Keratinocyte (primary cell): ENCODE measurements around the gene RHOB. TPM values are rescaled to one million over a fixed set of nuclear protein-coding genes. Genes with fewer than 3 reads are reported as not detected.

Source experiments
- DNase-seq: peaks from one replicate; pipeline ENCODE4 v3.0.0-alpha.2; 2011; ENCODE audit warnings: low read depth, missing footprints, low spot score
- FAIRE-seq: peaks from 2 replicates; lab custom pipeline; 2011; peaks lifted over from hg19 to GRCh38; lab: Jason Lieb, UNC
- H2AFZ ChIP-seq: 2 replicates; pipeline ENCODE4 v1.6.0; 2012; ENCODE audit warnings: low read length, control low read depth, inconsistent platforms; ENCODE audit not compliant: control insufficient read depth
- H3K27ac ChIP-seq: 2 replicates; pipeline ENCODE4 v1.5.1; 2011; ENCODE audit warnings: low read length; ENCODE audit not compliant: control insufficient read depth, insufficient read depth
- H3K27me3 ChIP-seq: 3 replicates; pipeline ENCODE4 v1.6.0; 2011; ENCODE audit warnings: low read length; ENCODE audit not compliant: control insufficient read depth, insufficient read depth; ENCODE audit errors: extremely low read depth
- H3K36me3 ChIP-seq, 2 experiments: 2 replicates in 1 of 2; 3 replicates in 1 of 2; pipeline ENCODE4 v1.5.1; 2011; ENCODE audit warnings: low read length in 2 of 2, mild to moderate bottlenecking in 1 of 2; ENCODE audit not compliant: control insufficient read depth in 2 of 2, insufficient read depth in 2 of 2; ENCODE audit errors: extremely low read depth in 1 of 2
- H3K4me1 ChIP-seq: 3 replicates; pipeline ENCODE4 v1.5.1; 2011; ENCODE audit warnings: low read length; ENCODE audit not compliant: control insufficient read depth, insufficient read depth; ENCODE audit errors: extremely low read depth
- H3K4me2 ChIP-seq: 3 replicates; pipeline ENCODE4 v1.6.0; 2011; ENCODE audit warnings: low read depth, low read length; ENCODE audit not compliant: control insufficient read depth, insufficient read depth; ENCODE audit errors: extremely low read depth
- H3K4me3 ChIP-seq, 3 experiments: fragments of 200-600 bp in 1 of 3; sonication (generic) in 1 of 3; 2 replicates in 2 of 3; 3 replicates in 1 of 3; pipeline ENCODE4 v1.5.1; 2011 to 2016; ENCODE audit warnings: low read length in 3 of 3, mild to moderate bottlenecking in 3 of 3, control low read depth in 2 of 3, inconsistent platforms in 1 of 3, low read depth in 1 of 3, mixed read lengths in 1 of 3, mixed run types in 1 of 3, moderate library complexity in 1 of 3; ENCODE audit not compliant: control insufficient read depth in 2 of 3, insufficient read depth in 2 of 3; ENCODE audit errors: extremely low read depth in 1 of 3
- H3K79me2 ChIP-seq: 2 replicates; pipeline ENCODE4 v1.6.0; 2012; ENCODE audit warnings: low read length; ENCODE audit not compliant: control insufficient read depth, insufficient read depth
- H3K9ac ChIP-seq: 3 replicates; pipeline ENCODE4 v1.6.0; 2011; ENCODE audit warnings: low read length; ENCODE audit not compliant: control insufficient read depth, insufficient read depth; ENCODE audit errors: extremely low read depth
- H3K9me1 ChIP-seq: 3 replicates; pipeline ENCODE4 v1.6.0; 2011; ENCODE audit warnings: low read length; ENCODE audit not compliant: control insufficient read depth, insufficient read depth; ENCODE audit errors: extremely low read depth
- H3K9me3 ChIP-seq: 2 replicates; pipeline ENCODE4 v1.5.1; 2012; ENCODE audit warnings: low read depth, low read length; ENCODE audit not compliant: control insufficient read depth
- H4K20me1 ChIP-seq: 3 replicates; pipeline ENCODE4 v1.6.0; 2011; ENCODE audit warnings: low read length; ENCODE audit not compliant: control insufficient read depth, insufficient read depth; ENCODE audit errors: extremely low read depth
- EZH2 ChIP-seq: IDR thresholded peaks from one replicate; pipeline ENCODE4 v1.6.1; 2012; ENCODE audit warnings: inconsistent platforms, mild to moderate bottlenecking, low read length, moderate library complexity
- dilution Hi-C: fragments of 300-500 bp; cut with MboI; formaldehyde crosslinking; loops from one replicate; pipeline ENCODE4 v1.7.0; 2020; ENCODE audit warnings: low sequenced_read_pairs; ENCODE audit not compliant: extremely low pct_ligation_motif_present
- polyA plus RNA-seq, 5 experiments: library from polyadenylated mRNA; depleted of rRNA in 3 of 5; stranded (reverse) in 3 of 5; stranded (forward) in 1 of 5; unstranded in 1 of 5; fragments of >200 nt; gene quantifications; 1 replicate in 1 of 5; 2 replicates in 3 of 5; 3 replicates in 1 of 5; pipeline versions ENCODE4 v1.2.1 to v1.2.3, GENCODE V29; 2011 to 2012; ENCODE audit warnings: missing spikeins in 2 of 5, low read depth in 1 of 5, low replicate concordance in 1 of 5
- TF ChIP-seq, protein P1 (sequence below), 3 experiments: IDR thresholded peaks in 1 of 3; conservative IDR thresholded peaks in 1 of 3; optimal IDR thresholded peaks in 1 of 3; 2 replicates in 2 of 3; 3 replicates in 1 of 3; pipeline versions ENCODE3 to v1.5.1; 2011; ENCODE audit warnings: low read length in 3 of 3, mild to moderate bottlenecking in 3 of 3, moderate library complexity in 2 of 3, control low read depth in 1 of 3, inconsistent platforms in 1 of 3; ENCODE audit not compliant: insufficient read depth in 2 of 3; ENCODE audit errors: extremely low read depth in 1 of 3

Gene RHOB
- polyA plus RNA-seq, 1 donor (not counting 4 experiments of a cell fraction or from before 2014, with no cell fraction given): 23.6 TPM

DNA sequence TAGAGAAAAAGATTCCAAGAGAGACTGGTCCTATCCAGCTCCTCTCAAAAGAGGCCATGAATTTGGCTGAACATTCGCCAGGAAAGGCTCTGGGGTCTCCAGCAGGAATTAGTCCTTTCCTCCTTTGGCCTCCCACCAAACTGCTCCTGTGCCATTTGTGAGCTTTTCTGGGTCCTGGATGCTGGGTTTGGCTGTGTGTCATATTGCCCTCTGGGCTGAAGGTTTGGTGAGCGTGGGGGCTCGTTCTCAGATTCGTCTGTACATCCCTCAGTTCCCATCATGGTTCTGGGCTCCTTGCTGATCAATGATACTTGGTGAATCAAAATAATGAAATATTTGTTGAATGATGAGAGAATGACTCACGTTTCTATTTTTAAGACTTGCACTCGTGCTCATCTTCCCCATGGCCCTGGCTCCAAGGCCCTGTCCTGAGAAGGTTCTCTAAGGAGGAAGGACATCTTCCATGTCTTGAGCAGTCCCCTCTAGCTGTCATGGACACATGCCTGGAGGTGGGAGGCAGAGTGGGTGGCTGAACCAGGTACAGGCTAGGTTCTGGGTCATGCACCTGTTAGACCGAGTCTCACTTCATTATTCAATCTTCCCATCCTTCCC lies 47.8 kb upstream of the RHOB start:
- TF ChIP-seq, protein P1, sequence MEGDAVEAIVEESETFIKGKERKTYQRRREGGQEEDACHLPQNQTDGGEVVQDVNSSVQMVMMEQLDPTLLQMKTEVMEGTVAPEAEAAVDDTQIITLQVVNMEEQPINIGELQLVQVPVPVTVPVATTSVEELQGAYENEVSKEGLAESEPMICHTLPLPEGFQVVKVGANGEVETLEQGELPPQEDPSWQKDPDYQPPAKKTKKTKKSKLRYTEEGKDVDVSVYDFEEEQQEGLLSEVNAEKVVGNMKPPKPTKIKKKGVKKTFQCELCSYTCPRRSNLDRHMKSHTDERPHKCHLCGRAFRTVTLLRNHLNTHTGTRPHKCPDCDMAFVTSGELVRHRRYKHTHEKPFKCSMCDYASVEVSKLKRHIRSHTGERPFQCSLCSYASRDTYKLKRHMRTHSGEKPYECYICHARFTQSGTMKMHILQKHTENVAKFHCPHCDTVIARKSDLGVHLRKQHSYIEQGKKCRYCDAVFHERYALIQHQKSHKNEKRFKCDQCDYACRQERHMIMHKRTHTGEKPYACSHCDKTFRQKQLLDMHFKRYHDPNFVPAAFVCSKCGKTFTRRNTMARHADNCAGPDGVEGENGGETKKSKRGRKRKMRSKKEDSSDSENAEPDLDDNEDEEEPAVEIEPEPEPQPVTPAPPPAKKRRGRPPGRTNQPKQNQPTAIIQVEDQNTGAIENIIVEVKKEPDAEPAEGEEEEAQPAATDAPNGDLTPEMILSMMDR (optimal IDR thresholded peaks at IDR 0.05 in 1 of 3, IDR thresholded peaks at IDR 0.05 in 1 of 3, conservative IDR thresholded peaks at IDR 0.05 in 1 of 3; ENCODE audit: extremely low read depth in 1 of 3, insufficient read depth in 2 of 3, low read length in 3 of 3): no peak
- no peak for TF ChIP-seq EZH2
- no peaks in the 10 kb centered on the region for H3K79me2 ChIP-seq
- H3K27me3 ChIP-seq: no peaks in the 10 kb centered on the region
- H3K9me1 ChIP-seq: no peaks in the 10 kb centered on the region
- H3K27ac ChIP-seq: no peak overlapping the region
- no peak overlapping the region for H3K4me2 ChIP-seq
- FAIRE-seq (no peak), DNase-seq (no peak)
- H3K9ac ChIP-seq: no peak overlapping the region
- peaks cover 18% of the 10 kb centered on the region for H3K4me1 ChIP-seq
- dilution Hi-C loops: no loop called here
- no peak overlapping the region for H3K4me3 ChIP-seq
- no peak overlapping the region for H2AFZ ChIP-seq
- no peaks in the 10 kb centered on the region for H3K9me3 ChIP-seq
- no peaks in the 10 kb centered on the region for H3K36me3 ChIP-seq
- no peaks in the 10 kb centered on the region for H4K20me1 ChIP-seq

- no peaks in the 10 kb centered on the region for H3K36me3 ChIP-seq
- dilution Hi-C loops: no loop called here
- no peaks in the 10 kb centered on the region for H3K27me3 ChIP-seq
- H3K9me1 ChIP-seq: no peaks in the 10 kb centered on the region
- H3K9ac ChIP-seq: no peak overlapping the region
- H3K4me3 ChIP-seq: no peak overlapping the region
- H2AFZ ChIP-seq: no peak overlapping the region
- H4K20me1 ChIP-seq: no peaks in the 10 kb centered on the region
- no peak for TF ChIP-seq EZH2
- TF ChIP-seq, protein P1 (optimal IDR thresholded peaks at IDR 0.05 in 1 of 3, IDR thresholded peaks at IDR 0.05 in 1 of 3, conservative IDR thresholded peaks at IDR 0.05 in 1 of 3; ENCODE audit: extremely low read depth in 1 of 3, insufficient read depth in 2 of 3, low read length in 3 of 3): no peak
- H3K79me2 ChIP-seq: no peaks in the 10 kb centered on the region
- FAIRE-seq (no peak), DNase-seq (no peak)
- H3K4me2 ChIP-seq: no peak overlapping the region
- no peak overlapping the region for H3K27ac ChIP-seq
- no peaks in the 10 kb centered on the region for H3K9me3 ChIP-seq
- H3K4me1 ChIP-seq: peaks cover 18% of the 10 kb centered on the region
These were observed 46.6 kb upstream of the RHOB start for GRCh38 chr2:20400306-20400705.
